IMR-90 (cell line): ENCODE data around the gene NUDT19. TPM values are rescaled to one million over a fixed set of nuclear protein-coding genes. Genes with fewer than 3 reads are reported as not detected.
"Not testable (repeated sequence)": the region's sequence is repeated elsewhere in the genome, so short reads cannot be mapped to it uniquely, and the experiment has no call there.

ENCODE experiments used
- ATAC-seq: fragments of 200-7000 bp; cut with Tn5 transposase; 2 replicates; pipeline ENCODE4 v1.9.1; 2020; ENCODE audit warnings: low read depth, mild to moderate bottlenecking, moderate library complexity
- BruUV-seq: library from RNA; stranded (reverse); fragments of 400-500 nt; replicated peaks from 2 replicates; lab custom pipeline; 2021; lab: Mats Ljungman, UMichigan
- CTCF ChIA-PET: fragments of 300-600 bp; formaldehyde crosslinking; extraction: SDS; loops from one replicate; lab custom pipeline; 2021; ENCODE audit warnings: antibody characterized with exemption; lab: Yijun Ruan, JAX
- POLR2A ChIA-PET: fragments of 300-600 bp; sonication (Branson Sonifier 250); formaldehyde crosslinking; loops from one replicate; lab custom pipeline; 2022; ENCODE audit warnings: antibody characterized with exemption; ENCODE audit not compliant: unreplicated experiment; lab: Charles Lee
- DNase-seq: peaks from one replicate; pipeline ENCODE4 v3.0.0; 2013
- H2AFZ ChIP-seq: replicated peaks from 2 replicates; pipeline ENCODE3; 2013; ENCODE audit warnings: low read length, mild to moderate bottlenecking; ENCODE audit not compliant: poor library complexity
- H2AK5ac ChIP-seq: 2 replicates; pipeline ENCODE4 v1.6.1; 2013; ENCODE audit warnings: low read depth, low read length, inconsistent platforms
- H2AK9ac ChIP-seq: replicated peaks from 2 replicates; pipeline ENCODE3; 2013; ENCODE audit warnings: mild to moderate bottlenecking, low read depth, low read length, moderate library complexity; ENCODE audit not compliant: poor library complexity
- H2BK120ac ChIP-seq: 2 replicates; pipeline ENCODE4 v1.6.1; 2013; ENCODE audit warnings: low read depth, low read length, inconsistent platforms
- H2BK15ac ChIP-seq: 3 replicates; pipeline ENCODE4 v1.6.1; 2013; ENCODE audit warnings: low read depth, low read length, inconsistent platforms
- H2BK20ac ChIP-seq: 2 replicates; pipeline ENCODE4 v1.6.1; 2013; ENCODE audit warnings: low read depth, mild to moderate bottlenecking, inconsistent platforms, low read length, moderate library complexity
- H2BK5ac ChIP-seq: 2 replicates; pipeline ENCODE4 v1.6.1; 2013; ENCODE audit warnings: mild to moderate bottlenecking, low read depth, low read length, inconsistent platforms; ENCODE audit not compliant: poor library complexity, severe bottlenecking
- H3K14ac ChIP-seq: replicated peaks from 2 replicates; pipeline ENCODE4 v1.6.1; 2013; ENCODE audit warnings: low read depth, low read length, inconsistent platforms
- H3K18ac ChIP-seq: 2 replicates; pipeline ENCODE4 v1.6.1; 2013; ENCODE audit warnings: low read depth, low read length, control low read depth
- H3K23ac ChIP-seq: 2 replicates; pipeline ENCODE4 v1.6.1; 2013; ENCODE audit warnings: low read depth, low read length, inconsistent platforms
- H3K27ac ChIP-seq: 2 replicates; pipeline ENCODE4 v1.5.1; 2013; ENCODE audit warnings: mild to moderate bottlenecking, control low read depth, low read length; ENCODE audit not compliant: insufficient read depth
- H3K27me3 ChIP-seq: 2 replicates; pipeline ENCODE4 v1.6.1; 2013; ENCODE audit warnings: low read length; ENCODE audit not compliant: control insufficient read depth, insufficient read depth
- H3K36me3 ChIP-seq: 2 replicates; pipeline ENCODE4 v1.6.1; 2013; ENCODE audit warnings: low read length, mixed read lengths; ENCODE audit not compliant: control insufficient read depth, insufficient read depth
- H3K4ac ChIP-seq: 2 replicates; pipeline ENCODE4 v1.6.1; 2013; ENCODE audit warnings: low read depth, low read length, inconsistent platforms
- H3K4me1 ChIP-seq: 2 replicates; pipeline ENCODE4 v1.6.1; 2013; ENCODE audit warnings: low read length, mixed read lengths; ENCODE audit not compliant: control insufficient read depth, insufficient read depth
- H3K4me2 ChIP-seq: 2 replicates; pipeline ENCODE4 v1.6.1; 2013; ENCODE audit warnings: low read depth, mild to moderate bottlenecking, control low read depth, low read length, moderate library complexity
- H3K4me3 ChIP-seq: 2 replicates; pipeline ENCODE4 v1.5.1; 2013; ENCODE audit warnings: low read depth, mild to moderate bottlenecking, control low read depth, low read length, moderate library complexity; ENCODE audit not compliant: insufficient read depth
- H3K56ac ChIP-seq: 2 replicates; pipeline ENCODE4 v1.6.1; 2013; ENCODE audit warnings: low read length, inconsistent platforms; ENCODE audit not compliant: insufficient read depth; ENCODE audit errors: extremely low read depth
- H3K79me1 ChIP-seq, 2 experiments: 2 replicates each; pipeline ENCODE4 v1.6.1; 2013; ENCODE audit warnings: low read length in 2 of 2, inconsistent platforms in 1 of 2, low read depth in 1 of 2
- H3K9ac ChIP-seq: 2 replicates; pipeline ENCODE4 v1.6.1; 2013; ENCODE audit warnings: low read depth, low read length, control low read depth
- H3K9me1 ChIP-seq: 2 replicates; pipeline ENCODE4 v1.6.1; 2013; ENCODE audit warnings: low read length, inconsistent platforms; ENCODE audit not compliant: insufficient read depth
- H3K9me3 ChIP-seq: 2 replicates; pipeline ENCODE4 v1.6.1; 2013; ENCODE audit warnings: low read length; ENCODE audit not compliant: control insufficient read depth, insufficient read depth
- H4K20me1 ChIP-seq: 2 replicates; pipeline ENCODE4 v1.6.1; 2013; ENCODE audit warnings: low read length, inconsistent platforms; ENCODE audit not compliant: insufficient read depth
- H4K5ac ChIP-seq: 2 replicates; pipeline ENCODE4 v1.6.1; 2013; ENCODE audit warnings: mild to moderate bottlenecking, low read depth, low read length, control low read depth
- H4K8ac ChIP-seq, 2 experiments: 2 replicates each; pipeline ENCODE4 v1.6.1; 2013; ENCODE audit warnings: low read depth in 2 of 2, low read length in 2 of 2, control low read depth in 1 of 2, inconsistent platforms in 1 of 2
- H4K91ac ChIP-seq: 2 replicates; pipeline ENCODE4 v1.6.1; 2013; ENCODE audit warnings: low read depth, low read length, inconsistent platforms; ENCODE audit not compliant: insufficient read depth
- WGBS, 2 experiments: methylation state at CpG; one replicate each; pipeline versions ENCODE4 v1.1.5 to v1.1.7; 2013; ENCODE audit warnings: missing lambda C conversion rate in 2 of 2; ENCODE audit not compliant: insufficient read length in 1 of 2; ENCODE audit errors: extremely low coverage in 2 of 2; 5-methylcytosine and 5-hydroxymethylcytosine counted together
- dilution Hi-C: fragments of 300-500 bp; cut with HindIII; formaldehyde crosslinking; loops from one replicate; pipeline ENCODE4 v1.14.3; 2018; ENCODE audit warnings: low sequenced_read_pairs; ENCODE audit not compliant: unreplicated experiment
- in situ Hi-C: fragments of 300-500 bp; cut with MboI; formaldehyde crosslinking; loops from 3 replicates; pipeline ENCODE4 v1.14.3; 2019; ENCODE audit warnings: low sequenced_read_pairs, inconsistent platforms, mixed read lengths
- intact Hi-C: fragments of 100-400 bp; cut with micrococcal nuclease; formaldehyde crosslinking; loops from 2 replicates; pipeline ENCODE4 v1.10.0; 2022
- polyA plus RNA-seq, 3 experiments: library from polyadenylated mRNA; depleted of rRNA; stranded (reverse); fragments of >200 nt; gene quantifications; 2 replicates each; pipeline ENCODE4 v1.2.3, GENCODE V29; 2012; ENCODE audit warnings: low replicate concordance in 1 of 3
- total RNA-seq: library from RNA; depleted of rRNA; stranded (reverse); fragments of >200 nt; gene quantifications from 2 replicates; pipeline ENCODE4 v1.2.3, GENCODE V29; 2012

NUDT19 gene
- total and polyA plus RNA-seq, 2 of the 4 experiments (the other 2 are of a cell fraction): 4.1 to 4.5 TPM

DNA sequence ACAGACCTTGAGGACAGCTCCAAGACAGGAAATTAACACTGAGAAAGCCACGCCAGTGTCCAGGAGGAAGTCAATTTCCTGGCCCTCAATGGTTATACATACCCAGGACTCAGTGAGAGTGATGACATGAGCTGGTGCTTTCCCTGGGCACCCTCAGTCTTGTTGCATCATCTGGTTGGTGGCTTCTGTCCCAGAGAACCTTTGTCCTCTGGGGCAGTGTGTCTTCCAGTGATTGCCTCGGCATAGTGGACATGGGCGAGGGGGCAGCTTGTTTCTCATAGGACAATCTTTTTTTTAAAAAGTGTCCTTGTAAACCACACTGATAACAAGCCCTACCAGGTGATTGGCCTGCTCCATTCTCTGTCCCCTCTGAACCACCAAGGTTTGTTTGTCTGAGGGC is 5.2 kb downstream of the NUDT19 start:
- H4K91ac ChIP-seq, H3K56ac ChIP-seq, dilution Hi-C loops, H3K4me1 ChIP-seq, BruUV-seq, H2BK15ac ChIP-seq, H3K4me2 ChIP-seq, DNase-seq, ATAC-seq, H3K18ac ChIP-seq, H3K4me3 ChIP-seq, H2BK20ac ChIP-seq, H4K8ac ChIP-seq, H4K5ac ChIP-seq, H3K27me3 ChIP-seq, H2BK120ac ChIP-seq, H2BK5ac ChIP-seq, H3K9me3 ChIP-seq, H2AFZ ChIP-seq, H4K20me1 ChIP-seq, H3K14ac ChIP-seq, H3K27ac ChIP-seq, H3K9ac ChIP-seq, H2AK5ac ChIP-seq, intact Hi-C loops, H2AK9ac ChIP-seq, H3K4ac ChIP-seq, H3K9me1 ChIP-seq, H3K23ac ChIP-seq, in situ Hi-C loops: not testable (repeated sequence)
- peaks cover 13% of the 10 kb centered on the region for H3K36me3 ChIP-seq
- POLR2A ChIA-PET: interaction anchor here (0.6 kb wide), 1 partner anchor 356 kb away, joined by 5 read pairs; no protein-coding TSS in a partner anchor
- H3K79me1 ChIP-seq: peaks cover 10 to 39% of the 10 kb centered on the region in 2 experiments
- CTCF ChIA-PET: interaction anchor here (0.7 kb wide), 1 partner anchor 321 kb away, joined by 3 read pairs; no protein-coding TSS in a partner anchor
- 86% methylated on average over 1 of the region's 3 CpGs; no CpG with 5 or more reads in 1 of the 2 experiments for WGBS, 2 experiments

DNA sequence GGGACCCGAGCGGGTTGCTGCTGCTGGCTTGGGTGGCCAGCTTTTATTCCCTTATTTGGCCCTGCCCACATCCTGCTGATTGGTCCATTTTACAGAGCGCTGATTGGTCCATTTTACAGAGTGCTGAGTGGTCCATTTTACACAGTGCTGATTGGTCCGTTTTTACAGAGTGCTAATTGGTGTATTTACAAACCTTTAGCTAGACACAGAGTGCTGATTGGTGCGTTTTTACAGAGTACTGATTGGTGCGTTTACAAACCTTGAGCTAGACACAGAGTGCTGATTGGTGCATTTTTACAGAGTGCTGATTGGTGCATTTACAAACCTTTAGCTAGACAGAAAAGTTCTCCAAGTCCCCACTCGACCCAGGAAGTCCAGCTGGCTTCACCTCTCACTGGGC is 8.5 kb downstream of the NUDT19 start:
- H2AK9ac ChIP-seq, ATAC-seq, H3K27me3 ChIP-seq, H3K27ac ChIP-seq, intact Hi-C loops, H3K4ac ChIP-seq, H2BK15ac ChIP-seq, H4K91ac ChIP-seq, H3K23ac ChIP-seq, H2BK120ac ChIP-seq, H3K4me2 ChIP-seq, H4K8ac ChIP-seq, in situ Hi-C loops, H2AFZ ChIP-seq, H3K36me3 ChIP-seq, DNase-seq, H3K4me3 ChIP-seq, dilution Hi-C loops, H3K9me3 ChIP-seq, H3K18ac ChIP-seq, H4K5ac ChIP-seq, H2BK5ac ChIP-seq, CTCF ChIA-PET, H3K9me1 ChIP-seq, H2BK20ac ChIP-seq, H3K4me1 ChIP-seq, H3K14ac ChIP-seq, H3K56ac ChIP-seq, H4K20me1 ChIP-seq, BruUV-seq, H3K9ac ChIP-seq, H2AK5ac ChIP-seq: not testable (repeated sequence)
- POLR2A ChIA-PET: interaction anchor here (0.7 kb wide), 1 partner anchor 19 kb away, joined by 4 read pairs; no protein-coding TSS in a partner anchor
- 100% methylated on average over 5 of the region's 7 CpGs; no CpG with 5 or more reads in 1 of the 2 experiments for WGBS, 2 experiments
- H3K79me1 ChIP-seq: peaks cover 0 to 21% of the 10 kb centered on the region in 2 experiments; a peak in 3 of 4 replicates
